HG03565 (cell line): ENCODE data around the gene CDH4.

Source experiments
- ATAC-seq: cut with Tn5 transposase; IDR thresholded peaks from one replicate; pipeline ENCODE4 v1.9.1; 2021; ENCODE audit warnings: mild to moderate bottlenecking, moderate library complexity; ENCODE audit not compliant: unreplicated experiment

CDH4 gene

GRCh38 chr20:61543931-61544745, 292.1 kb downstream of the CDH4 start:
- ATAC-seq: no peak

DNA sequence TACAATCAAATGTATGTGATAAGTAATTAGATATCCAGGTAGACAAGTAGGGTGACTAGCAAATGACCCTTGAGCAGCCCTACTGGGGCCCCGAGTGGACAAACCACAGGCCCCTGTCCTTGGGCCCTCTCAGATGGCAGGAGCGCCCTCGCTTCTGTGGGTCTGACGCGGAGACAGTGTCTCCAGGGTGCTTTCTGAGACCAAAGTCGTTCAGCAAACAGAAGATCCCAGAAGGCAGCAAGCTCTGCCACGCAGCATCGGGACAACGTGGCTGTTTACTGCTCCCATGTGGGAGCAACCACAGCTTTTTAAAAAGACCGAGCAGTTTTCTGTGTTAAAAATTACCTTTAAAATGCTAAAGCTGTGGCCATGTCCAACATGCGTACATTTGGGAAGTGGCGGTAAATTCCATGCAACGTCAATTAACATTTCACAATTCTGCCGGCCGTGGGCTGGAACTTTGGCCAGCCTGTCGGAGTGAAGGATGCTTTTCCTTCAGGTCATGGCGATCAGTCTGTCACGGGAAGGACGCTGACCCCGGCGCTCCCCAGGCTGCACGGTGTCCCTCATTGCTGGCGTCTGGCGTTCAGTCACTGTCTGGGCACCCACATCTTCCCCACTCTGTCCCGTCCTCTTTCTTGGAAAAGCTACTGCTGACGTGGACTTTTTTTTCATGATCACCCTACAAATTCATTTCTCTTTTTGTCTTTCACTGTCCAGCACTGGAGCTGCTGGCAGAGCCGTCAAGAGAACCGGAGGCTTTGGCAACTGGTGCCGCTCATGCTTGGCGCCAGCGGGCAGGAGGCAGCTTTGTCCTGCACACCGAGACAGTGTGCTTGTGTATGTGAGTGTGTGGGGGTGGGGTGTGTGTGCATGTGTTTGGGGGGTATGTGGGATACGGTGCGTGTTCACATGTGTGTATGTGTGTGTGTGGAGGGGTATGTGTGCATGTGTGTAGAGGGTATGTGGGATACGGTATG, 293.1 kb downstream of the CDH4 start:
- ATAC-seq: no peak

GRCh38 chr20:61546641-61547040, 294.6 kb downstream of the CDH4 start:
- no peak for ATAC-seq

GRCh38 chr20:61548069-61548468, 296.0 kb downstream of the CDH4 start:
- no peak for ATAC-seq

DNA sequence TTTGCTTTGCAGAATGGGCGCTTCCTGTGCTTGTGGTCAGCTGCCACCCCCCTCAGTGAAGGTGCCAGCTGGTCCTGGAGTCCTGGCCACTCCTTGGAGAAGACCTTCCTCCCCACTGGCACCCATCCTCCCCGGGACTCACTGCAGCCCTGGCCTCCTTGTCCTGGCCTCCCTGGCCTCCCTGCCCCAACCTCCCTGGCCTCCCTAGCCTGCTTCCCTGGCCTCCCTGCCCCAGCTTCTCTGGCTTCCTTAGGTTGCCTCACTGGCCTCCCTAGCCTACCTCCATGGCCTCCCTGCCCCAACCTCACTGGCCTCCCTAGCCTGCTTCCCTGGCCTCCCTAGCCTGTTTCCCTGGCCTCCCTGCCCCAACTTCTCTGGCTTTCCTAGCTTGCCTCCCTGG, 297.8 kb downstream of the CDH4 start:
- ATAC-seq: no peak

- ATAC-seq: no peak
Measured at GRCh38 chr20:61551401-61551800, 299.3 kb downstream of the CDH4 start.

DNA sequence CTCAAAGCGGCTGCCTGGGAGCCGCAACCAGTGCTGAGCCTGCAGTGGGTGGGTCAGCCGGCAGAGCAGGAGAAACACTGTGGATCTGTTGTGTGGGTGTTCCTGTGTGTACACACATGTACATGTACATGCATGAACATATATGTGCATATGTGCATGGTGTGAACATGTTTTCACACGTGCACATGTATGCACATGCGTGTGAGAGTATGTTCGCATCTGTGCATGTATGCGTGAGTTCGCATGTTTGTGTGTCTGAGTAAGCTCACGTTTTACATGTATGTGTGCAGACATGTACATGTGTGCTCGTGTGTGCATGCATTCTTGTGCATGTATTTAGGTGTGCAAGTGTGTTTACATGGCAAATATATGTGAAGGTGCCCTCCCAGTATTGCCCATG, 302.6 kb downstream of the CDH4 start:
- no peak for ATAC-seq

GRCh38 chr20:61555566-61555965, 303.5 kb downstream of the CDH4 start:
- ATAC-seq: no peak

GRCh38 chr20:61556111-61556510, 304.1 kb downstream of the CDH4 start:
- no peak for ATAC-seq

- ATAC-seq: no peak
Measured at GRCh38 chr20:61556673-61557072, 304.6 kb downstream of the CDH4 start.

DNA sequence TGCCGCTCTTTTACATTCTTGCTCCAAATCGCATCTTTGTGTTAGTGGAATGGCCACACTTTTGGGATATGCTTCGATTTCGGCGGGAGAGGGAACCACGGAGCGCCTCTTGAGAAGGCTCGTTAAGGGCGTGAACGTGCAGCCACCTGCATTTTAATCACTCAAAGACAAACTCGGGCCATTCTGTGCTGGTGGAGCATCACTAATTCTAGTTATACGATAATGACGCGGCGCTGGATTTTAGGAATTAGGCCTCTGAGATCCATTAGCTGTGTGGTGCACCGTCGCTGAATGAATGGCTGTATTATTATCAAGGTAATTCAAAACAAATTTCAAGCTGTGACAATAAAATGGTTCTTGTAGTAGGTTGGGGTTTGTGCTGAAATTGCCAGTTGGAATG, 305.6 kb downstream of the CDH4 start:
- ATAC-seq: no peak

GRCh38 chr20:61558726-61559125, 306.7 kb downstream of the CDH4 start:
- no peak for ATAC-seq

- no peak for ATAC-seq
Measured at GRCh38 chr20:61559706-61560315, 307.8 kb downstream of the CDH4 start.

GRCh38 chr20:61560361-61560853, 308.3 kb downstream of the CDH4 start:
- ATAC-seq: no peak

DNA sequence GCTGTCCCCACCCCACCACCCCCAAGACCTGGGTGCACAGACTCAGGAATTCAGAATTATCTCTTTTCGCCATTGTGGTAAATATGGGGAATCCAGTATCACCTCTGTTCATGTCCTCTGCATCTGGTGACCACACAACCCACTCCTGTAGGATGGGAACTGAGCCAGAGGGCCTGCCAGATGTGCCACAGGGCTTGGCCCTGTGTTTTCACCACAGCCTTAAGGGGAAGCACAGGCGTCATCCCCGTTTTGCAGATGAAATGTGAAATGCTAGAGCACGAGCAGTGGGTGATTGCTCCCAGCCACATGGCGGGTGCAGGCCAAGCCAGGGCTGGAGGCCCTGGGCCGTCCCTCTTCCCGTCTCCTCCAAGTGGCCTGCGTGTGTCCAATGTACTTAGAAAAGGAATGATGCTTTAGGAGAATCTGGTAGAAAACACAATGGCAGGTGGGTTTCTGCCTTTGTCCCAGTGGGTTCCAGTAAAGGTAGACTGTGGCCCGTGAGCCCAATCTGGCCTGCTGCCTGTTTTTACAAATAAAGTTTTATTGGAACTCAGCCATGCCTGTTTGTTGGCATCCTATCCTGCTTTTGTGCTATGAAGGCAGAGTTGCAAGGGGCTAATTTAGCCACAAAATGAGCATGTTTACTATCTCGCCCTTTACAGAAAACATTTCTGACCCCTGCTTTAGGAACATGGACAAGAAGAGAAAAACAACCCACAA, 309.2 kb downstream of the CDH4 start:
- no peak for ATAC-seq

DNA sequence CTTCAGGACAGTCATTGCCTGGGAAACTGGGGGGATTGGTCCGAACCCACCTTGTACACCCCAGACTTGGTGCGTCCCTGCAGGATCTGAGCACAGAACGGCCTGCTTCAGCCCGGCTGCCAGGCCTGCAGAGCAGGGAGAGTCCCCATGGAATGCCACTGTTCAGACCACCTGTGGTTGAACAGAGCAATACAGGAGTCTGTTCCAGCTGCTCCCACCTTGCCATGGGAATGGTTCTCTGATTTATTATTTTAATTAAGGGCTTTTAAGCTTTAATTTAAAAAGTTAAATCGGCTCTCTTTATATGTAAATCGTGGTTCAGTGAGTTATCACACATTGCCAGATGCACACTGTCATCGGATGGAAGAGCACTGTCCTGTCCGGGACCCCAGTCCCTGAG, 310.4 kb downstream of the CDH4 start:
- ATAC-seq: no peak

DNA sequence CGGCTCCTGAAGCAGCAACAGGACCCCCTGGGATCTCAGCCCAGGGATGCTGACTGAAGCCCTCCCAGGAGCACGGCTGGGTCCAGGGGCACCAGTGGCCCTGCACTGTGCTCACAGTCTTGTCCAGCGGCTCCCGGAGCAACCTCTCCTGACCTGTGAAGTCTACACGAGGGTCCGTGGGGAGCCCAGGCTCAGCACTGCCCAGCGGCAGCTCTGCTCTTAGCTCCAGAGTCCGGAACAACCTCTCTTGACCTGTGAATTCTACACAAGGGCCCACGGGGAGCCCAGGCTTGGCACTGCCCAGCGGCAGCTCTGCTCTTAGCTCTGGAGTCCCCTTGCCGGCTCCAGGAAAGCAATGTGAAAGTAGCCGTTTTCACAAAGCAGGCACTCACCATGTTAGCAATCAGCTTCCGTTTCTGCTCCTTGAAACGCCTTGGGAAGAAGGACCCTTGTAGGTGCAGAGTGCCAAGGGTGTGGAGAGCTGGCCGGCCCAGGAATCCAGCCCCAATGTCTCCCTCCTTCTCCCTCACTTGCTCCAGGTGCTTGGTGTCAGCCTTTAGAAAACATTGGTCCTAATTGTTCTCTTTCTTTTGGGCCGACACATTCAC, 310.9 kb downstream of the CDH4 start:
- no peak for ATAC-seq

GRCh38 chr20:61564628-61565027, 312.6 kb downstream of the CDH4 start:
- no peak for ATAC-seq

DNA sequence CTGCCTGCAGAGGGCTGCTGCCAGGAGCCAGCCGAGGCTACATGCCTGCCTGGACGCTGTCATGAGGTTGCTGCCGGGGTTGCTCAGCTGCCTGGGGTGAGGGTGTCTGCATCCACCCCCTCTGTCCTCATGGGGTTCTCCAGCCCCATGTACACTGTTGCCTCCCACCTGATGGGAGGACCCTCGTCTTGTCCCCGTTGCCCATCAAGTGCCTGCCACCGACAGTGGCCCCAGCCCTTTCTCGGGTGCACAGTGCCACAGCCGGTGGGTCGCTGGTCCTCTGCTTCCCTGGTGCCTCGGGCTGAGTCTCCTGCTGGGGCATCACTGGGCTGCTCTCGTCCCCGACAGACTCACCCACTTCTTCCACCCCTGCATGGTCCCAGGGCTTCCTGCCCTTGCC, 313.7 kb downstream of the CDH4 start:
- ATAC-seq: no peak

DNA sequence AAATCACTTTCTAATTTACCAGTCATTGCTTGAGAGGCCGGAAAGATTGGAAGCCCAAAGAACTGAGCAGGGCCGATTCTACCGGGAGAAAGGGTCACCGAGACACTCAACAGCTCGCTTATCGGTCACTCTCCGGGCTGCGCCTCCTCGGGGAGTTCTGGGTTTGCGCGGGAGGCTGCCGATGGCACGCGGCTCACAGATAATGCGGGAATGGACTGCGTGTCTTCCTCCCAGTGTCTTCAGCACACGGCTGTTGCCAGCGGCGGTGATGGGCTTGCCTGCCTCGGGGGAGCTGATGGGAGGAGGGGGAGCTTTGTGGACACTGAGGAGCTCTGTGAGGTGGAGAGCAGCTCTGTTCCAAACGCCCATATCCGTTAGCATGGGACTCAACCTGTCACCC, 314.6 kb downstream of the CDH4 start:
- ATAC-seq: no peak
